H9 (cell line): ENCODE measurements around the gene C16orf87. TPM values are rescaled to one million over a fixed set of nuclear protein-coding genes. Genes with fewer than 3 reads are reported as not detected.

ENCODE experiments used
- DNase-seq: peaks from one replicate; pipeline ENCODE4 v3.0.0-alpha.2; 2017
- H2AFZ ChIP-seq: one replicate; pipeline ENCODE4 v1.6.1; 2013; ENCODE audit warnings: mild to moderate bottlenecking, low read length, control low read depth, moderate library complexity
- H2AK5ac ChIP-seq: 2 replicates; pipeline ENCODE4 v1.6.1; 2013; ENCODE audit warnings: low read length, control low read depth, mixed read lengths; ENCODE audit not compliant: insufficient read length
- H2BK120ac ChIP-seq: one replicate; pipeline ENCODE4 v1.6.1; 2013; ENCODE audit warnings: low read depth, mild to moderate bottlenecking, low read length, control low read depth, inconsistent platforms; ENCODE audit not compliant: poor library complexity, severe bottlenecking
- H2BK12ac ChIP-seq: 2 replicates; pipeline ENCODE4 v1.6.1; 2013; ENCODE audit warnings: low read length, control low read depth, mixed read lengths, low read depth; ENCODE audit not compliant: insufficient read length
- H2BK15ac ChIP-seq: 2 replicates; pipeline ENCODE4 v1.6.1; 2013; ENCODE audit warnings: low read depth, low read length, control low read depth
- H2BK20ac ChIP-seq: one replicate; pipeline ENCODE4 v1.6.1; 2013; ENCODE audit warnings: low read depth, mild to moderate bottlenecking, low read length, control low read depth, inconsistent platforms; ENCODE audit not compliant: poor library complexity, severe bottlenecking
- H2BK5ac ChIP-seq: 2 replicates; pipeline ENCODE4 v1.6.1; 2013; ENCODE audit warnings: low read length, control low read depth, mixed read lengths; ENCODE audit not compliant: insufficient read length
- H3K14ac ChIP-seq: 2 replicates; pipeline ENCODE4 v1.6.1; 2013; ENCODE audit warnings: low read length, control low read depth; ENCODE audit not compliant: insufficient read depth
- H3K18ac ChIP-seq: 2 replicates; pipeline ENCODE4 v1.6.1; 2013; ENCODE audit warnings: low read depth, mild to moderate bottlenecking, mixed read lengths, low read length, control low read depth; ENCODE audit not compliant: insufficient read length
- H3K23ac ChIP-seq: 2 replicates; pipeline ENCODE4 v1.6.1; 2013; ENCODE audit warnings: low read length, control low read depth, mixed read lengths, low read depth; ENCODE audit not compliant: insufficient read length
- H3K23me2 ChIP-seq: 2 replicates; pipeline ENCODE4 v1.6.1; 2013; ENCODE audit warnings: low read depth, mild to moderate bottlenecking, mixed read lengths, low read length, control low read depth; ENCODE audit not compliant: insufficient read length, poor library complexity, severe bottlenecking
- H3K27ac ChIP-seq: 2 replicates; pipeline ENCODE4 v1.5.1; 2013; ENCODE audit warnings: low read length, control low read depth, mixed read lengths, low read depth; ENCODE audit not compliant: insufficient read length
- H3K27me3 ChIP-seq: 2 replicates; pipeline ENCODE4 v1.6.1; 2013; ENCODE audit warnings: low read length, control low read depth, inconsistent platforms; ENCODE audit not compliant: insufficient read depth
- H3K4ac ChIP-seq: 2 replicates; pipeline ENCODE4 v1.6.1; 2013; ENCODE audit warnings: low read depth, mild to moderate bottlenecking, control low read depth, inconsistent platforms, low read length, moderate library complexity
- H3K4me1 ChIP-seq: 2 replicates; pipeline ENCODE4 v1.6.1; 2013; ENCODE audit warnings: low read length, control low read depth, inconsistent platforms; ENCODE audit not compliant: insufficient read depth
- H3K4me2 ChIP-seq: 2 replicates; pipeline ENCODE4 v1.6.1; 2013; ENCODE audit warnings: low read length, control low read depth, mixed read lengths; ENCODE audit not compliant: insufficient read length, insufficient read depth
- H3K56ac ChIP-seq: 2 replicates; pipeline ENCODE4 v1.6.1; 2013; ENCODE audit warnings: low read depth, mild to moderate bottlenecking, mixed read lengths, low read length, control low read depth; ENCODE audit not compliant: insufficient read length
- H3K79me1 ChIP-seq: 2 replicates; pipeline ENCODE4 v1.6.1; 2013; ENCODE audit warnings: low read depth, mild to moderate bottlenecking, moderate library complexity, low read length, control low read depth, inconsistent platforms; ENCODE audit not compliant: insufficient read depth, poor library complexity, severe bottlenecking
- H3K79me2 ChIP-seq: 2 replicates; pipeline ENCODE4 v1.6.1; 2013; ENCODE audit warnings: low read length, control low read depth, inconsistent platforms; ENCODE audit not compliant: insufficient read depth
- H3K9ac ChIP-seq: 2 replicates; pipeline ENCODE4 v1.6.1; 2013; ENCODE audit warnings: low read length, control low read depth, mixed read lengths; ENCODE audit not compliant: insufficient read length; ENCODE audit errors: extremely low read depth
- H3K9me3 ChIP-seq: one replicate; pipeline ENCODE4 v1.6.1; 2013; ENCODE audit warnings: low read depth, low read length, inconsistent platforms; ENCODE audit not compliant: control insufficient read depth
- H3T11ph ChIP-seq: one replicate; pipeline ENCODE4 v1.6.1; 2013; ENCODE audit warnings: mild to moderate bottlenecking, low read length, control low read depth, inconsistent platforms
- H4K20me1 ChIP-seq: one replicate; pipeline ENCODE4 v1.6.1; 2013; ENCODE audit not compliant: control insufficient read depth, insufficient read length, insufficient read depth
- H4K5ac ChIP-seq: 2 replicates; pipeline ENCODE4 v1.6.1; 2013; ENCODE audit warnings: low read depth, mild to moderate bottlenecking, mixed read lengths, low read length, control low read depth; ENCODE audit not compliant: insufficient read length
- H4K8ac ChIP-seq: replicated peaks from 2 replicates; pipeline ENCODE4 v1.6.1; 2013; ENCODE audit warnings: low read length, control low read depth, mixed read lengths, low read depth; ENCODE audit not compliant: insufficient read length
- H4K91ac ChIP-seq: 2 replicates; pipeline ENCODE4 v1.6.1; 2013; ENCODE audit warnings: low read depth, mild to moderate bottlenecking, moderate library complexity, mixed read lengths, low read length, control low read depth; ENCODE audit not compliant: insufficient read length
- H3K27ac Mint-ChIP-seq, 3 experiments: 2 replicates in 2 of 3; 3 replicates in 1 of 3; pipeline ENCODE4 v1.8.0; 2020 to 2021; ENCODE audit warnings: mixed read lengths in 3 of 3, mild to moderate bottlenecking in 1 of 3, moderate library complexity in 1 of 3
- H3K27me3 Mint-ChIP-seq: 2 replicates; pipeline ENCODE4 v1.8.0; 2021; ENCODE audit warnings: low read depth, mild to moderate bottlenecking, moderate library complexity, mixed read lengths
- H3K36me3 Mint-ChIP-seq, 3 experiments: 2 replicates in 2 of 3; 3 replicates in 1 of 3; pipeline ENCODE4 v1.8.0; 2020 to 2021; ENCODE audit warnings: low read depth in 3 of 3, mixed read lengths in 3 of 3; ENCODE audit not compliant: insufficient read depth in 1 of 3
- H3K4me1 Mint-ChIP-seq, 2 experiments: 2 replicates each; pipeline ENCODE4 v1.8.0; 2020; ENCODE audit warnings: mixed read lengths in 2 of 2
- H3K4me3 Mint-ChIP-seq, 2 experiments: 2 replicates in 1 of 2; 3 replicates in 1 of 2; pipeline ENCODE4 v1.8.0; 2020 to 2021; ENCODE audit warnings: mild to moderate bottlenecking in 2 of 2, mixed read lengths in 2 of 2, moderate library complexity in 1 of 2
- H3K9me3 Mint-ChIP-seq, 2 experiments: 2 replicates in 1 of 2; 3 replicates in 1 of 2; pipeline ENCODE4 v1.8.0; 2020; ENCODE audit warnings: mild to moderate bottlenecking in 2 of 2, mixed read lengths in 2 of 2, moderate library complexity in 1 of 2
- CTCF ChIP-seq: fragments of 200-600 bp; sonication (generic); conservative IDR thresholded peaks from 3 replicates; pipeline ENCODE4 v1.8.0; 2021; ENCODE audit warnings: antibody characterized with exemption, mild to moderate bottlenecking
- WGBS: extraction: QIAGEN DNeasy Blood & Tissue Kit; methylation state at CpG from one replicate; pipeline ENCODE4 v1.1.7; 2013; ENCODE audit warnings: missing lambda C conversion rate, low lambda C conversion rate, mixed read lengths; ENCODE audit not compliant: insufficient read length; ENCODE audit errors: extremely low coverage; 5-methylcytosine and 5-hydroxymethylcytosine counted together
- total RNA-seq: library from RNA; stranded (reverse); gene quantifications from 2 replicates; pipeline ENCODE4 v1.2.1, GENCODE V29; 2021

The C16orf87 gene
- total RNA-seq, 1 experiment from 2014 or later = 16.7 TPM

- Histone ChIP-seq H3T11ph (no peak overlapping the region), H2AK5ac (no peak overlapping the region), H3K4ac (no peak overlapping the region), H4K8ac (no peak overlapping the region), H3K4me1 (no peaks in the 10 kb centered on the region), H2BK12ac (no peak overlapping the region), H2BK120ac (no peak overlapping the region), H4K5ac (no peak overlapping the region), H3K23ac (no peak overlapping the region), H2BK15ac (no peak overlapping the region), H3K79me2 (no peaks in the 10 kb centered on the region), H3K23me2 (no peaks in the 10 kb centered on the region), H3K18ac (no peak overlapping the region), H4K91ac (no peak overlapping the region), H4K20me1 (no peaks in the 10 kb centered on the region), H3K9me3 (no peaks in the 10 kb centered on the region), H3K9ac (no peak overlapping the region), H2AFZ (no peak overlapping the region), H2BK5ac (no peak overlapping the region), H3K27ac (no peak overlapping the region), H3K14ac (no peak overlapping the region), H3K4me2 (no peak overlapping the region), H2BK20ac (no peak overlapping the region), H3K56ac (no peak overlapping the region), H3K79me1 (no peaks in the 10 kb centered on the region), H3K27me3 (no peaks in the 10 kb centered on the region)
- no peaks in the 10 kb centered on the region; the same call in 1 of the 2 replicates for H3K27me3 Mint-ChIP-seq
- H3K9me3 Mint-ChIP-seq = peaks cover 9 to 17% of the 10 kb centered on the region in 2 experiments
- H3K4me3 Mint-ChIP-seq = no peak overlapping the region
- H3K36me3 Mint-ChIP-seq = peaks cover 2 to 10% (median 6%) of the 10 kb centered on the region in 3 experiments; a peak in 4 of 7 replicates
- no peak overlapping the region; a peak in 1 of 7 replicates for H3K27ac Mint-ChIP-seq
- no peak for DNase-seq
- no peak for TF ChIP-seq CTCF
- peaks cover 4 to 7% of the 10 kb centered on the region in 2 experiments for H3K4me1 Mint-ChIP-seq
- WGBS = no CpG with 5 or more reads among the region's 4 CpGs
These were observed 55.8 kb downstream of the C16orf87 start for GRCh38 chr16:46775214-46775613.
